ENCODE results near the gene ARIH1. TPM values are rescaled to one million over a fixed set of nuclear protein-coding genes. Genes with fewer than 3 reads are reported as not detected.
A peak's percentile ranks its signal among the peaks of the same experiment; 100 is the strongest.
"Not testable (repeated sequence)": the region's sequence is repeated elsewhere in the genome, so short reads cannot be mapped to it uniquely, and the experiment has no call there.

Gene ARIH1
- total RNA-seq, 1 donor from 2014 or later = 184 TPM

GRCh38 chr15:72588096-72588495 is 114.0 kb downstream of the ARIH1 start:
- ATAC-seq (no peak), DNase-seq (no peak)
- intact Hi-C loops (cut with micrococcal nuclease) = no loop called here

- no peak for DNase-seq
- intact Hi-C loops (cut with micrococcal nuclease) = no loop called here
- no peak for ATAC-seq
Measured at GRCh38 chr15:72590427-72590826, 116.3 kb downstream of the ARIH1 start.

GRCh38 chr15:72591361-72591760 is 117.2 kb downstream of the ARIH1 start:
- ATAC-seq (no peak), DNase-seq (no peak)
- intact Hi-C loops (cut with micrococcal nuclease) = no loop called here

- no peak for DNase-seq
- ATAC-seq = no peak
- intact Hi-C loops (cut with micrococcal nuclease) = no loop called here
Measured at GRCh38 chr15:72592097-72592496, 118.0 kb downstream of the ARIH1 start.

- ATAC-seq = no peak
- intact Hi-C loops (cut with micrococcal nuclease) = no loop called here
- no peak for DNase-seq
Measured at GRCh38 chr15:72592676-72593075, 118.5 kb downstream of the ARIH1 start.

- intact Hi-C loops (cut with micrococcal nuclease) = no loop called here
- DNase-seq (no peak), ATAC-seq (no peak)
Measured at GRCh38 chr15:72593838-72594237, 119.7 kb downstream of the ARIH1 start.

GRCh38 chr15:72599855-72600464 is 125.8 kb downstream of the ARIH1 start:
- DNase-seq = no peak
- intact Hi-C loops (cut with micrococcal nuclease) = no loop called here
- peak; percentile 30 for ATAC-seq

- ATAC-seq = no peak
- intact Hi-C loops (cut with micrococcal nuclease) = no loop called here
- no peak for DNase-seq
Measured at GRCh38 chr15:72604794-72605193, 130.7 kb downstream of the ARIH1 start.

GRCh38 chr15:72608084-72608483 is 134.0 kb downstream of the ARIH1 start:
- DNase-seq; intact Hi-C loops (cut with micrococcal nuclease); ATAC-seq: not testable (repeated sequence)

GRCh38 chr15:72609862-72610261 is 135.7 kb downstream of the ARIH1 start:
- intact Hi-C loops (cut with micrococcal nuclease) = no loop called here
- no peak for ATAC-seq
- DNase-seq = no peak

- ATAC-seq; intact Hi-C loops (cut with micrococcal nuclease); DNase-seq: not testable (repeated sequence)
Measured at GRCh38 chr15:72612324-72612723, 138.2 kb downstream of the ARIH1 start.

GRCh38 chr15:72614810-72615532 is 140.8 kb downstream of the ARIH1 start:
- intact Hi-C loops (cut with micrococcal nuclease) = no loop called here
- ATAC-seq (no peak), DNase-seq (no peak)

GRCh38 chr15:72615533-72616233 is 141.6 kb downstream of the ARIH1 start:
- DNase-seq = peak; percentile 71
- ATAC-seq = peak; percentile 94
- intact Hi-C loops (cut with micrococcal nuclease) = not testable (repeated sequence)

- intact Hi-C loops (cut with micrococcal nuclease) = no loop called here
- ATAC-seq = no peak
- no peak for DNase-seq
Measured at GRCh38 chr15:72616491-72617210, 142.5 kb downstream of the ARIH1 start.

- intact Hi-C loops (cut with micrococcal nuclease); DNase-seq: not testable (repeated sequence)
Measured at GRCh38 chr15:72623854-72624253, 149.7 kb downstream of the ARIH1 start.

GRCh38 chr15:72626153-72626552 is 152.0 kb downstream of the ARIH1 start:
- DNase-seq; intact Hi-C loops (cut with micrococcal nuclease); ATAC-seq: not testable (repeated sequence)

More at GRCh38 chr15:72623854-72624253, 149.7 kb downstream of the ARIH1 start:
- not testable (repeated sequence) for ATAC-seq

GRCh38 chr15:72628249-72629067 is 154.3 kb downstream of the ARIH1 start:
- DNase-seq; ATAC-seq; intact Hi-C loops (cut with micrococcal nuclease): not testable (repeated sequence)

- intact Hi-C loops (cut with micrococcal nuclease); DNase-seq; ATAC-seq: not testable (repeated sequence)
Measured at GRCh38 chr15:72629068-72629570, 155.0 kb downstream of the ARIH1 start.
